Pancreas (tissue), 10 donors: Measurements from ENCODE around the gene DHX32. TPM values are rescaled to one million over a fixed set of nuclear protein-coding genes. Genes with fewer than 3 reads are reported as not detected.
"Not testable (repeated sequence)": the region's sequence is repeated elsewhere in the genome, so short reads cannot be mapped to it uniquely, and the experiment has no call there.

Source experiments
- ATAC-seq, 4 donors: fragments of 200-7000 bp; cut with Tn5 transposase; one replicate each; pipeline versions ENCODE4 v1.8.0 to v1.9.1; 2020; ENCODE audit warnings: mild to moderate bottlenecking in 4 of 4, moderate library complexity in 4 of 4
- DNase-seq, 6 donors: peaks; one replicate each; pipeline ENCODE4 v3.0.0-alpha.2; 2020
- FAIRE-seq: peaks from 2 replicates; lab custom pipeline; 2012; peaks lifted over from hg19 to GRCh38; lab: Jason Lieb, UNC
- H3K27ac ChIP-seq, 4 donors: fragments of 200-600 bp; sonication (generic); 1 replicate in 3 of 4; 2 replicates in 1 of 4; pipeline versions ENCODE4 v1.5.0 to v1.8.0; 2020
- H3K27me3 ChIP-seq, 4 donors: fragments of 200-600 bp; one replicate each; pipeline ENCODE4 v1.8.0; 2021
- H3K36me3 ChIP-seq, 3 donors: fragments of 200-600 bp; sonication (generic) in 1 of 3; one replicate each; pipeline versions ENCODE4 v1.5.0 to v1.8.0; 2020 to 2021
- H3K4me1 ChIP-seq, 3 donors: fragments of 200-600 bp; one replicate each; pipeline ENCODE4 v1.8.0; 2021
- H3K4me3 ChIP-seq, 4 donors: fragments of 200-600 bp; sonication (generic) in 2 of 4; one replicate each; pipeline versions ENCODE4 v1.5.0 to v1.8.0; 2020 to 2021
- H3K9me3 ChIP-seq, 4 donors: fragments of 200-600 bp; one replicate each; pipeline ENCODE4 v1.8.0; 2021
- WGBS, 2 donors: extraction: QIAGEN DNeasy Blood & Tissue Kit; methylation state at CpG; one replicate each; pipeline ENCODE4 v1.1.7; 2013; 5-methylcytosine and 5-hydroxymethylcytosine counted together
- intact Hi-C, 3 donors: fragments of 100-400 bp; cut with DNase I; formaldehyde crosslinking; loops; one replicate each; pipeline versions ENCODE4 v1.11.1 to v1.14.2; 2022
- polyA plus RNA-seq, 2 donors: library from polyadenylated mRNA; stranded (reverse); fragments of 200-250 nt; gene quantifications; one replicate each; pipeline ENCODE4 v1.2.3, GENCODE V29; 2013
- total RNA-seq, 6 donors: library from RNA; stranded (reverse); fragmentation: NEBNext Ultra II Directional in 4 of 6; extraction: Animal tissue kit (Norgen Biotek cat#: 25700) in 4 of 6; gene quantifications; one replicate each; pipeline versions ENCODE4 v1.2.1 to v1.2.4, GENCODE V29; 2021 to 2023
- TF ChIP-seq, protein P1 (sequence below), 4 donors: fragments of 200-600 bp; sonication (generic) in 3 of 4; IDR thresholded peaks; one replicate each; pipeline versions ENCODE4 v1.5.0 to v1.8.0; 2021; ENCODE audit warnings: antibody characterized with exemption in 4 of 4
- donor health status: healthy with polysubstance abuse.
- donor health status: DM: no; HTN: no; CAD: no; lungs with moderate emphysema.
- donor health status: DM: no; HTN: no; CAD: no.
- donor health status: control.
- donor health status: control.
- donor health status: Bipolar disorder and iron deficiency.
- donor health status: DM: yes; HTN: yes; CAD: no.
- donor health status: DM: no; HTN: no; CAD: no.
- donor health status: DM: no; HTN: no; CAD: no.
- donor health status: DM: yes; HTN: yes; CAD: no.

Gene DHX32
- total and polyA plus RNA-seq, 8 donors: 16.9 to 33.1 (median 24.1) TPM

DNA sequence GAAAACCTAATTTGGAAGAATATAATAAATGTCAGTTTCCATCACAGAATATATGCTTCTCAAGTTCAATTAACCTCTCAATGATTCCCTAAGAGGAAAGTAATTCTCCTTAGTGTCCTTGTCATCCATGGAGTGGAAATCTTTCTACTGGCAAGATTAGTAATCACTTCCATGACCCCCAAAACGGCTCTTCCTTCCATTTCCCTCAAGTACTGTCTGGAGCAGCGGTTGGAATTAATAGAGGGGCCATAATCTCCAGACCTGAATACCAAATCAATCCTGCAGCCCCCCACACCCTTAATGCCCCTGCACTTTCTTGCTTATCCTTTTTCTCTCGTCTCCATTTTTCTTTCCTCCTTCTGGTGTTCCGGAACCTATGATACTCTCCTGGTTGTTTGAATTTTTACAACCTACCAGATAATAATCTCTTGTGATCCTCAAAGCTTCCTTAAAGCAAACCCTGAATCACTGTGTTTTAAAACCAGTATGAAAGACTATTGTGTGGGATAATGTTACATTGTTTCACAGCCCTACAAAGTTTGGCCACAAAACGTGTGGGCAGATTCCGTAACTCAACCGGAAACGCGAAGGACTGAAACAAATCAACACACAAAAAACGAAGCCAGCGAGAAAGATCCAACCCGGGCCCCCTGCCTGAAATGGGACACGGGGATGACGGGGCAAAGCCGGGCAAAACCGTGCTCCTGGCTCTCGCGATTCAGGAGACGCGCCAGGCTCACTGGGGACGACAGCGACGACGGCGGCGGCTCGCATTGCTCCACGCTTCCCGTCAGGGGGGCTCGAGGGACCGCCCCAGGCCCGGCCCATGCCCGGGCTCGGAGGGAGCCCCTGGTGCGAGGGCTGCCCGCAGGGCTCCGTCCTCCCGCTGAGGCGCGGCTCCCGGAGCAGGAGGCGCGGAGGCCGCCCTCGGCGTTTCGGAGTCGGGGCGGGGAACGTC is 14.3 kb upstream of the DHX32 start:
- intact Hi-C loops, H3K36me3 ChIP-seq, H3K27me3 ChIP-seq, H3K9me3 ChIP-seq, FAIRE-seq: not testable (repeated sequence)
- Histone ChIP-seq H3K4me3 (peak overlapping the region; percentile 44 to 96 (median 76)), H3K27ac (peak overlapping the region; percentile 88 to 98 (median 88)), H3K4me1 (peaks cover 0 to 12% (median 8%) of the 10 kb centered on the region in 3 donors)
- DNase-seq (peak; percentile 58 to 92 (median 66)), ATAC-seq (peak; percentile 44 to 74 (median 68))
- 23 to 26% methylated on average over 50 of the region's 50 CpGs for WGBS, 2 donors

DNA sequence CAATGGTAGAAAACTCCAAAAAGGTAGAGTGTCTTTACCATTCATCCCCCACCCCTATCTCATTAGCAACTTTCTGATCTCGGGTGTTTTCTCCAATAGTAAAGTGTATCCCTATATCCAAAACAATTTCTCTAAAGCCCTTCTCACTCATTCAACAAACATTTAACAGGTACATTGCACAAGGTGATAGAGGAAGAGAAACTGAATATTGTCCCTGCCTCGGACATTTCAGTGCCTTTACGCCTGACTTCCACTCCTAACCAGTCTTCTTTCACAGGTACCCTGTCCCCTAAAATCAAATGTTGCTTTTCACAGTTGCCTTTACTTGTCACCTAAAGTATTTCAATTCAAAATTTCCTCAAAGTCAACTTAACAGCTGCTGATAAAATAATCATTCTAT is 13.1 kb upstream of the DHX32 start:
- FAIRE-seq, H3K9me3 ChIP-seq, DNase-seq, H3K27me3 ChIP-seq, H3K36me3 ChIP-seq, ATAC-seq, intact Hi-C loops: not testable (repeated sequence)
- 24% methylated on average over 3 of the region's 3 CpGs for WGBS, 2 donors
- Histone ChIP-seq H3K27ac (peak overlapping the region in 2 of 4 donors; percentile 88 to 98), H3K4me1 (peaks cover 8 to 23% (median 15%) of the 10 kb centered on the region in 3 donors), H3K4me3 (peak overlapping the region in 1 of 4 donors; percentile 11)

DNA sequence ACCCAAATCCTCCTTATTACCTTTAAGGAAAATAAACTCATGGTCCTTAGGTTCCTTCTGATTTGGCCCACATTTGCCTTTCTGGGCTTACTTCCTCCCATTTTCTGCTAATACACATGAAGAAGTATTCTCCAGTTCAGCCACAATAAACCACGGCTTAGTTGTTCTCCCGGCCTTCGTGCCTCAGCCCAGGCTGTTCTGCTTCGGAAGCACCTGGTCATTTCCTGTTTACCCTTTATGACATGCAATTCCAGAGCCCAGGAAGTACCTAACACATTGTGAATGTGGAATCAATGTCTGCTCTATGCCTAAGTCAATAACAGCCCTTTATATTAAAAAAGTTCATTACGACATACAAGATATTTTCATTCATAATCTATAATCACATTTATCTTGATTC is 11.3 kb upstream of the DHX32 start:
- WGBS, 2 donors: 16 to 23% methylated on average over 5 of the region's 5 CpGs
- peak; percentile 7 to 32 (median 17) for ATAC-seq
- H3K4me1 ChIP-seq: peaks cover 12 to 27% (median 20%) of the 10 kb centered on the region in 3 donors
- H3K36me3 ChIP-seq, H3K27me3 ChIP-seq, H3K9me3 ChIP-seq, intact Hi-C loops, H3K4me3 ChIP-seq, DNase-seq, FAIRE-seq: not testable (repeated sequence)
- peak overlapping the region in 2 of 4 donors; percentile 25 to 53 for H3K27ac ChIP-seq

DNA sequence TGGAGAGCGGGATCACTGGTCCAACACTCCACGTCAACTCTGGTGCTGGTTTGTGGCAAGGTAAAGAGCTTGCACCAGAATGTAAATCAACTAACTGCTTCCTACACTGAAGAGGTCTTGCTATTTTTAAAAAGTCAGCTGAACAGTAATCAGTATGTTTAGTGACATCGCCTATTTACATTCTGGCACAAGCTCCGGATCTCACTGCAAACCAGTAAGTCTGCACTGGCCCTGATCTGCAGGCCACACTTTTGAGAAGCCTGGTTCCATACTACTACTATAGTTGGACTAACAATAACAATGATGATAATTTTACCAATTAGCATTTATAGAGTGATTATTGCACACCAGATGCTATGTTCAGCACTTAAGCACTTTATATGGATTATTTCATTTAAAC is 8.3 kb upstream of the DHX32 start:
- Histone ChIP-seq H3K4me1 (peaks cover 13 to 29% (median 26%) of the 10 kb centered on the region in 3 donors), H3K27ac (peak overlapping the region in 1 of 4 donors; percentile 4)
- H3K27me3 ChIP-seq, intact Hi-C loops, H3K9me3 ChIP-seq, H3K36me3 ChIP-seq, DNase-seq, H3K4me3 ChIP-seq, FAIRE-seq: not testable (repeated sequence)
- WGBS, 2 donors: 44 to 47% methylated on average over 4 of the region's 4 CpGs
- ATAC-seq: peak; percentile 40 to 75 (median 60)

DNA sequence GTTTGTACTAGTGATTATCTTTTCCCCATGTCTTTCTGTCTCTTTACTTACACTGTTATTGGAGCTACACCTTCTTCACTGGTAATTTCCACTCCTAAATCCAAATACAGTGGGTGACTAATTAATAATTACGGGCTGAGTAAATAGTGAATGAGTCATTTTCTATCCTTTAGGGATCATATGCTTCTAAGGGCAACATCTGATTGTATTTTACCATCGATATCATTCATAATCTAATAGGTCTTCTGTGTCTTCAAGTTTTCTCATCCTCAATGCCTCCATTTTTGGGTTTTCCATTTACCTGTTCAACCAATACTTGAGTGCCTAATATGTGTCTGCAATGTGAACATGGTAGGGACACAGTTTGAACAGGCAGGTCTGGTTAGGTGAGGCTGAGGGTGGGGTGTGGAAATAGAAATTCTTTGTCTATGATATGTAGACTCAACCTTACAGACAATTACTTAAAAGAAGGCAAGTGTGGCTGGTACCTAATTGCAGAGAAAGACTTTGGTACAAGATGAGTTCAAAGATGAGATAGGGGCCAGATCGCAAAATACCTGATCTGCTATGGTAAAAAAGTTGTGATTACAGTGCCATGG is 5.9 kb upstream of the DHX32 start:
- Histone ChIP-seq H3K36me3 (no peaks in the 10 kb centered on the region), H3K27ac (no peak overlapping the region), H3K4me1 (peaks cover 13 to 32% (median 29%) of the 10 kb centered on the region in 3 donors), H3K4me3 (no peak overlapping the region), H3K27me3 (no peaks in the 10 kb centered on the region), H3K9me3 (no peaks in the 10 kb centered on the region)
- DNase-seq (no peak), ATAC-seq (peak in 2 of 4 donors; percentile 14 to 19), FAIRE-seq (no peak)
- TF ChIP-seq, protein P1, sequence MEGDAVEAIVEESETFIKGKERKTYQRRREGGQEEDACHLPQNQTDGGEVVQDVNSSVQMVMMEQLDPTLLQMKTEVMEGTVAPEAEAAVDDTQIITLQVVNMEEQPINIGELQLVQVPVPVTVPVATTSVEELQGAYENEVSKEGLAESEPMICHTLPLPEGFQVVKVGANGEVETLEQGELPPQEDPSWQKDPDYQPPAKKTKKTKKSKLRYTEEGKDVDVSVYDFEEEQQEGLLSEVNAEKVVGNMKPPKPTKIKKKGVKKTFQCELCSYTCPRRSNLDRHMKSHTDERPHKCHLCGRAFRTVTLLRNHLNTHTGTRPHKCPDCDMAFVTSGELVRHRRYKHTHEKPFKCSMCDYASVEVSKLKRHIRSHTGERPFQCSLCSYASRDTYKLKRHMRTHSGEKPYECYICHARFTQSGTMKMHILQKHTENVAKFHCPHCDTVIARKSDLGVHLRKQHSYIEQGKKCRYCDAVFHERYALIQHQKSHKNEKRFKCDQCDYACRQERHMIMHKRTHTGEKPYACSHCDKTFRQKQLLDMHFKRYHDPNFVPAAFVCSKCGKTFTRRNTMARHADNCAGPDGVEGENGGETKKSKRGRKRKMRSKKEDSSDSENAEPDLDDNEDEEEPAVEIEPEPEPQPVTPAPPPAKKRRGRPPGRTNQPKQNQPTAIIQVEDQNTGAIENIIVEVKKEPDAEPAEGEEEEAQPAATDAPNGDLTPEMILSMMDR (IDR thresholded peaks at IDR 0.05): no peak
- WGBS, 2 donors: 71 to 74% methylated on average over 3 of the region's 3 CpGs
- intact Hi-C loops: no loop called here

DNA sequence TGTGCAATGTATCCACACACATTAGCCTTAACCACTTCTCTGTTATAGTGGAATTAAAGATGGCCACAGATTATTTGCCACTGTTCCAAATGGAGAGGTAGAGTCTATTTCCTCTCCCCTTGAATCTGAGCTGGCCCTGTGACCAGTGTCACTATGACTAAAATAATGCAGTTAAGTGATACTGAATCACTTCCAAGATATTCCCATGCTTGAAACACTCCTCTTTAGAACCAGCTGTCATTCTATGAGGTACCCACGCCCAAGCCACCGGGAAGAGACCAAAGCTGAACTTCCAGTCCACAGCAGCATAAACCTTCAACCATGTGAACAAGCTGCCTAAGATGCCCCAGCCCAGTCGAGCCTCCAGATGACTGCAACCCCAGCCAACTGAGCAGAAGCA is 2.1 kb upstream of the DHX32 start:
- peaks cover 5 to 33% (median 24%) of the 10 kb centered on the region in 3 donors for H3K4me1 ChIP-seq
- H3K27ac ChIP-seq: peak overlapping the region in 2 of 4 donors; percentile 37 to 53
- FAIRE-seq: no peak
- intact Hi-C loops: no loop called here
- no peaks in the 10 kb centered on the region for H3K36me3 ChIP-seq
- H3K27me3 ChIP-seq: no peaks in the 10 kb centered on the region
- TF ChIP-seq, protein P1 (IDR thresholded peaks at IDR 0.05): no peak
- no peak for ATAC-seq
- no peak for DNase-seq
- H3K9me3 ChIP-seq: no peaks in the 10 kb centered on the region
- 83 to 95% methylated on average over 3 of the region's 3 CpGs for WGBS, 2 donors
- H3K4me3 ChIP-seq: no peak overlapping the region
